ENCODE results near the gene AUTS2.

Gene AUTS2

DNA sequence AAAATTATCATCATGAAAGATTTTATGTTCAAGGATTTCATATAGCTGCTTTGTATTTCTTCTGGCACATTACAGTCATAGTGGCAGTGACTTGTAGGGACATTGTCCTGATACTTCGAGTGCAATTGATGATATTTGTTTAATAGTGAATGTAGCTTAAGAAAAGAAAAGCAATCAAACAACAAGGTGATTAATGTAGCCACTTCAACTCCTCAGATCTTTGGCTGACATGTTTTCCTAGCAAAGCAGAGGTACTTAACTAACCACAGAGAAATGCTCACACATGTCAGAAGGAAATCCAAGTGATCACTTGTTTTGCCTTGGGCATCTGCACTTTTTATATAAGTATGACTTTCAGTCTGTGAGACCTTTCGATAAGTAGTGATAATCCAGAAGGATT is 470.3 kb downstream of the AUTS2 start (continued):
- TF ChIP-seq ATF2 (tag by site-specific recombination; IDR thresholded peaks at IDR 0.05; ENCODE audit: low read depth), result no peak
- no peak for TF ChIP-seq ZNF548 (tag by site-specific recombination; IDR thresholded peaks at IDR 0.05)
- no peak for TF ChIP-seq ZNF658 (tag by site-specific recombination; IDR thresholded peaks at IDR 0.05)
- no peak for TF ChIP-seq ZNF776 (tag by site-specific recombination; IDR thresholded peaks at IDR 0.05; ENCODE audit: borderline replicate concordance)
- peak; percentile 63; the same call in 1 of the 2 replicates for TF ChIP-seq INSM2 (tag by site-specific recombination; IDR thresholded peaks at IDR 0.05)
- 0 out of 2 replicates have a peak, but pooled peaks have one; percentile 11 for TF ChIP-seq GLI2 (tag by site-specific recombination; IDR thresholded peaks at IDR 0.05; ENCODE audit: borderline replicate concordance, low read depth)
- no peak for TF ChIP-seq ZNF239 (tag by site-specific recombination; IDR thresholded peaks at IDR 0.05)

- H3K4me1 ChIP-seq (ENCODE audit: control insufficient read depth, insufficient read depth, low read length), result peaks cover 17% of the 10 kb centered on the region
- ChIA-PET CTCF (no interaction called here), POLR2A (interaction anchor here (0.7 kb wide), 1 partner anchor 35 kb away, joined by 6 read pairs; no protein-coding TSS in a partner anchor)
- H3K36me3 ChIP-seq (ENCODE audit: control insufficient read depth in 2 of 2, insufficient read depth in 1 of 2, low read length in 2 of 2), result no peaks in the 10 kb centered on the region
- no peaks in the 10 kb centered on the region for H3K9me3 ChIP-seq (ENCODE audit: control insufficient read depth, insufficient read depth, low read depth, low read length)
- no peak overlapping the region for H3K27ac ChIP-seq (ENCODE audit: extremely low read depth, low read depth, low read length)
- no peak for TF ChIP-seq ZNF426 (tag by site-specific recombination; IDR thresholded peaks at IDR 0.05)
- TF ChIP-seq ZNF677 (tag by site-specific recombination; IDR thresholded peaks at IDR 0.05), result no peak
- TF ChIP-seq MEIS1 (CRISPR knock-in tag; IDR thresholded peaks at IDR 0.05; ENCODE audit: borderline replicate concordance), result no peak
- no peak for TF ChIP-seq ZSCAN30 (tag by site-specific recombination; IDR thresholded peaks at IDR 0.05)
- TF ChIP-seq ZNF19 (tag by site-specific recombination; IDR thresholded peaks at IDR 0.05; ENCODE audit: low read depth), result no peak
- TF ChIP-seq ZNF266 (tag by site-specific recombination; IDR thresholded peaks at IDR 0.05; ENCODE audit: low read depth), result no peak
- TF ChIP-seq ZNF670 (tag by site-specific recombination; IDR thresholded peaks at IDR 0.05; ENCODE audit: low read depth), result no peak
- no peak for TF ChIP-seq ZNF830 (tag by site-specific recombination; IDR thresholded peaks at IDR 0.05; ENCODE audit: low read depth)
- no peak for TF ChIP-seq ZNF843 (tag by site-specific recombination; IDR thresholded peaks at IDR 0.05)
- TF ChIP-seq ZNF585B (tag by site-specific recombination; IDR thresholded peaks at IDR 0.05), result no peak
- TF ChIP-seq SP2 (tag by site-specific recombination; IDR thresholded peaks at IDR 0.05), result no peak
- no peak for TF ChIP-seq ZFHX2 (tag by site-specific recombination; conservative IDR thresholded peaks at IDR 0.05)
- no peak for TF ChIP-seq WT1 (tag by site-specific recombination; IDR thresholded peaks at IDR 0.05)
- H3K4me3 ChIP-seq (ENCODE audit: low read depth, low read length), result no peak overlapping the region
Measured at GRCh38 chr7:70069977-70070376, 471.7 kb downstream of the AUTS2 start.

DNA sequence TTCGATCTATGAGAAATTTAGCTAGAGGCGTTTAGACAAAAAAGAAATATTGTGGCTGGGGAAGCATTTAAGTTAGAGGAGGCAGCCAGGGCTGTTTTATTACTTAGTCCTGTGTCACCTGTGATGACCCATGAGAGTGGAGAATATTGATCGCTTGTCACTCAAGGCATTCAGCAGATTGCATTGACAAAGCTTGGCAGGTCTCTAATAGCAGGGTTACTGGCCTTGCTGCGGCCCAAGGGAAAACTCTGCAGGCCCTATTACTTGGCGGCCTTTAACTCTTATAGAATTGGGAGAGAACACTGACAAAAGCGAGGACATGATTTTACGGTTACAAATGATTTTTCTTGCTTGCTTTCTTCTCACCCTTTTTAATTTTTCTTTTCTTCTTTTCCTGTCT is 473.5 kb downstream of the AUTS2 start:
- no peaks in the 10 kb centered on the region for H3K9me3 ChIP-seq (ENCODE audit: control insufficient read depth, insufficient read depth, low read depth, low read length)
- POLR2A ChIA-PET, result interaction anchor here (1.1 kb wide), 1 partner anchor 20 kb away, joined by 3 read pairs; no protein-coding TSS in a partner anchor
- no peaks in the 10 kb centered on the region for H3K36me3 ChIP-seq (ENCODE audit: control insufficient read depth in 2 of 2, insufficient read depth in 1 of 2, low read length in 2 of 2)
- CTCF ChIA-PET, result interaction anchor here (0.7 to 0.8 kb wide), 2 partner anchors 11 to 326 kb away, joined by 3 to 5 read pairs; no protein-coding TSS in a partner anchor
- no peak overlapping the region; the same call in 1 of the 2 replicates for H3K27ac ChIP-seq (ENCODE audit: extremely low read depth, low read depth, low read length)
- H3K4me3 ChIP-seq (ENCODE audit: low read depth, low read length), result no peak overlapping the region
- peaks cover 14% of the 10 kb centered on the region for H3K4me1 ChIP-seq (ENCODE audit: control insufficient read depth, insufficient read depth, low read length)
- TF ChIP-seq ZNF155 (tag by site-specific recombination; IDR thresholded peaks at IDR 0.05) (no peak), ZSCAN4 (tag by site-specific recombination; IDR thresholded peaks at IDR 0.05) (no peak), ZNF785 (tag by site-specific recombination; IDR thresholded peaks at IDR 0.05) (no peak), ZNF843 (tag by site-specific recombination; IDR thresholded peaks at IDR 0.05) (no peak), ZNF530 (tag by site-specific recombination; IDR thresholded peaks at IDR 0.05; ENCODE audit: low read depth) (no peak), ZNF433 (tag by site-specific recombination; IDR thresholded peaks at IDR 0.05; ENCODE audit: low read depth) (no peak), WT1 (tag by site-specific recombination; IDR thresholded peaks at IDR 0.05) (no peak), ZSCAN5A (tag by site-specific recombination; IDR thresholded peaks at IDR 0.05) (no peak), ZNF2 (tag by site-specific recombination; IDR thresholded peaks at IDR 0.05) (no peak), IKZF3 (tag by site-specific recombination; IDR thresholded peaks at IDR 0.05) (no peak)
- TF ChIP-seq, protein P1, sequence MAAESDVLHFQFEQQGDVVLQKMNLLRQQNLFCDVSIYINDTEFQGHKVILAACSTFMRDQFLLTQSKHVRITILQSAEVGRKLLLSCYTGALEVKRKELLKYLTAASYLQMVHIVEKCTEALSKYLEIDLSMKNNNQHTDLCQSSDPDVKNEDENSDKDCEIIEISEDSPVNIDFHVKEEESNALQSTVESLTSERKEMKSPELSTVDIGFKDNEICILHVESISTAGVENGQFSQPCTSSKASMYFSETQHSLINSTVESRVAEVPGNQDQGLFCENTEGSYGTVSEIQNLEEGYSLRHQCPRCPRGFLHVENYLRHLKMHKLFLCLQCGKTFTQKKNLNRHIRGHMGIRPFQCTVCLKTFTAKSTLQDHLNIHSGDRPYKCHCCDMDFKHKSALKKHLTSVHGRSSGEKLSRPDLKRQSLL (tag by site-specific recombination; IDR thresholded peaks at IDR 0.05), result no peak
